Activated CD8-positive, alpha-beta T cell treated with anti-CD3 and anti-CD28 coated beads, Interleukin-2, amount 10 ng/mL, durations not matched to agents 7 days and 5 days (primary cell): ENCODE results near the gene FGR. TPM values are rescaled to one million over a fixed set of nuclear protein-coding genes. Genes with fewer than 3 reads are reported as not detected.
A peak's percentile ranks its signal among the peaks of the same experiment; 100 is the strongest.
"Not testable (repeated sequence)": the region's sequence is repeated elsewhere in the genome, so short reads cannot be mapped to it uniquely, and the experiment has no call there.

Experiments
- ATAC-seq: fragments of 150-1000 bp; cut with Tn5 transposase; one replicate; pipeline ENCODE4 v1.10.0; 2021; ENCODE audit warnings: moderate library complexity
- CTCF ChIA-PET: fragments of 350-600 bp; sonication (Branson Sonifier 250); formaldehyde crosslinking; loops from one replicate; lab custom pipeline; 2021; ENCODE audit warnings: antibody characterized with exemption; lab: Charles Lee
- POLR2A ChIA-PET: fragments of 350-600 bp; sonication (Branson Sonifier 250); formaldehyde crosslinking; loops from one replicate; lab custom pipeline; 2021; ENCODE audit warnings: antibody characterized with exemption; lab: Charles Lee
- DNase-seq: peaks from one replicate; pipeline ENCODE4 v3.0.0-alpha.2; 2020
- H3K27ac Mint-ChIP-seq: one replicate; pipeline ENCODE4 v1.8.0; 2021; ENCODE audit warnings: mild to moderate bottlenecking, mixed read lengths
- H3K27me3 Mint-ChIP-seq: one replicate; pipeline ENCODE4 v1.8.0; 2021; ENCODE audit warnings: low read depth, mixed read lengths
- H3K36me3 Mint-ChIP-seq: one replicate; pipeline ENCODE4 v1.8.0; 2021; ENCODE audit warnings: low read depth, mixed read lengths
- H3K4me1 Mint-ChIP-seq: one replicate; pipeline ENCODE4 v1.8.0; 2021; ENCODE audit warnings: low read depth, mixed read lengths
- H3K4me3 Mint-ChIP-seq: one replicate; pipeline ENCODE4 v1.8.0; 2021; ENCODE audit warnings: mild to moderate bottlenecking, mixed read lengths
- H3K9me3 Mint-ChIP-seq: one replicate; pipeline ENCODE4 v1.8.0; 2022; ENCODE audit warnings: mixed read lengths; ENCODE audit not compliant: insufficient read depth
- total RNA-seq, 2 experiments: library from RNA; stranded (reverse); gene quantifications; one replicate each; pipeline ENCODE4 v1.2.3, GENCODE V29; 2021

FGR gene
- total RNA-seq, 2 experiments from 2014 or later: 0.08 to 0.21 TPM

DNA sequence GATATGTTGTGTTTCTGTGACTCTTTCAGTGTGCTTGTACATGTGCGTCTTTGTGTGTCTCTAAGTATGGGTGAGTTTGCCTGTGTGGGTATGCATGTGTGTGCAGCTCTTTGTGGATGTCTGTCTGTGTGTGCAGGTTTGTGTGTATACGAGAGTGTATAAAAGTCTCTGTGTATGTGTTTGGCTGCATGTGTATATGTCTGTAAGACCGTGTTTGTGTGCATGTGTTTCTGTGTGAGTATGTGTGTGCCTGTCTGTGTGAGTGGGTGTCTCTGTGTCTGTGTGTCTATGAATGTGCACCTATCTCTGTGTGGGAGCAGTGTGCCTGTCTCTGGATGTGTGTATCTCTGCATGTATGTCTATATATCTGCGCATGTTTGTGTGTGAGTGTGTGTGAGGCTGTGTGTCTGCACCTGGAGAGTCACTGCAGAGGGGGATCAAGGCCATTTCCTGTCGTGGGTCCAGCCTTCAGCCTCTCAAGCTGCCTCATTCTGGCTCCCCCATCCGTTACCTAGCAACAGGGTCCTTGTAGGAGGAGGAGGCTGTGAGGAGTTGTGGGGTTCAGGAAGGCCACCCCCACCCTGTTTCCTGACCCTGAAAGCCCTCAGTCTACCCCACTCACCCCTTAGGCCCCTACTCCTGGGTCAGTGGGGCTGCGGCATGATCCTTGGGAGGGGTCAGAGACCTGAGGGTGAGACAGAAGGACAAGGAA, 10.4 kb downstream of the FGR start:
- CTCF ChIA-PET: interaction anchor here (1.4 to 1.9 kb wide), 2 partner anchors 38 kb away, joined by 6 to 11 read pairs; no protein-coding TSS in a partner anchor
- POLR2A ChIA-PET: no interaction called here
- DNase-seq: no peak
- ATAC-seq: peak; percentile 11
- Mint-ChIP-seq H3K27me3 (peaks cover 9% of the 10 kb centered on the region), H3K27ac (no peak overlapping the region), H3K36me3 (no peaks in the 10 kb centered on the region), H3K4me3 (no peak overlapping the region), H3K9me3 (no peaks in the 10 kb centered on the region), H3K4me1 (peaks cover 25% of the 10 kb centered on the region)

DNA sequence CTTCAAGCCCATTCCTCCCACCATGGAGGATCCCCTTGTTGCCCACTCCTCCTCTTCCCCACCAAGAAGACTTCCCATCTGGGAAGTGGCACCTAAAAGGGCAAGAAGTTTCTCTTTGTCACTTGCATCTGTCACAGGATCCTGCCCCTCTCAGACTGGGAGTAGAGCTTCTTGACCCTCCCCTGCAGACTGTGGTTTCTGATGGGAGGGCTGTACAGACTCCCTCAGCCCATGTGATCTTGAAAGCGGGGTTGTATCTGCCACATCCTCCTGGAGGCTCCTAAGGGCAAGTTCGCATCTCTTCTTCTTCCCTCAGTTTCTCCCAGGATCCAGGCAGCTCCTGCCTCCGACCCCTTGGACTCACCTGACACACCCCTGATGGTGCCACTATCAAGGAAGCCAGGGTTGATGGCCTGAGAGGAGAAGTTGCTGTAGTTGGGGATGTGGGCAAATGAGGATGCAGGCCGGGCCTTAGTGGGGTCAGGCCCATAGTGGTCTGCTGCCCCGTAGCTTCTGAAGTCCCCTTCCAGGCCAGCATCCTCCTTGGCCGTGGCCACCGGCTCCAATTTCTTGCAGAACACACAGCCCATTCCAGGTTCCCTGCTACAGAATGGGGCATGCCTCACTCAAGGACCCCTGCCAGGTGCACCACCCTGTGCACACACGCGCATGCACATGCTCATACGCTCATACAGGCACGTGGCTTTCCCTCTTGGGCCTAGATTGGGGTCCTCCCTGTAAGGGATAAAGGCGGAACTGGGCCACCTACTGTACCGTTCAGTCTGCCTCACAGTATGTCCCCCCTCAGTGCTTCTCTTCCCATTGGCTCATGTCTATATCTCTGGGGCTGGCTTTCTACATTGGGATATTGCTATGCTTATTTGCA, 11.4 kb downstream of the FGR start:
- Mint-ChIP-seq H3K27ac (peak overlapping the region; percentile 62), H3K4me3 (no peak overlapping the region)
- CTCF ChIA-PET: interaction anchor here (0.9 to 1.9 kb wide), 3 partner anchors 15 to 39 kb away, joined by 3 to 6 read pairs (median 4); no protein-coding TSS in a partner anchor

DNA sequence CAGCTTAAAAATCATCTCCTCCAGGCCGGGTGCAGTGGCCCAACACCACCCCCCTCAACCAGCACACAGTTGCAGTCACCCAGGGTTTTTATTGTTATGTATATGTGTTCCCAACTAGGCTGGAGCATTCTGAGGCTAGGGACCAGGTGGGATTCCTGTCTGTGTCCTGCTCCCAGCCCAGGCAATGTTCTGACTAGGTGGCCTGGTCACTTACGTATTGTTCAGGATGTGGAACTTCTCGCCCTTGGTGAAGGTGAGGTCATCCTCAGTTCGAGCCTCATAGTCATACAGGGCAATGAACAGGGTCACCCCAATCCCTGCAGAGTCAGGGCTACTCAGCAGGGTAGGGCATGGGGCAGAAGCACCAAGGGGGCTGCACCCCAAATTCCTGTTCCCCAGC, 12.2 kb downstream of the FGR start:
- H3K27ac Mint-ChIP-seq: no peak overlapping the region
- DNase-seq (peak; percentile 24), ATAC-seq (no peak)
- no peak overlapping the region for H3K4me3 Mint-ChIP-seq
- peaks cover 29% of the 10 kb centered on the region for H3K4me1 Mint-ChIP-seq
- POLR2A ChIA-PET: no interaction called here
- no peaks in the 10 kb centered on the region for H3K9me3 Mint-ChIP-seq
- peaks cover 7% of the 10 kb centered on the region for H3K27me3 Mint-ChIP-seq
- CTCF ChIA-PET: interaction anchor here (0.9 to 1.9 kb wide), 2 partner anchors 15 to 40 kb away, joined by 3 to 6 read pairs; no protein-coding TSS in a partner anchor
- no peaks in the 10 kb centered on the region for H3K36me3 Mint-ChIP-seq

More for the DNA sequence above, 11.4 kb downstream of the FGR start:
- POLR2A ChIA-PET: no interaction called here
- Mint-ChIP-seq H3K27me3 (peaks cover 7% of the 10 kb centered on the region), H3K36me3 (no peaks in the 10 kb centered on the region), H3K9me3 (no peaks in the 10 kb centered on the region), H3K4me1 (peaks cover 23% of the 10 kb centered on the region)
- DNase-seq: peak; percentile 63
- peak; percentile 69 for ATAC-seq

DNA sequence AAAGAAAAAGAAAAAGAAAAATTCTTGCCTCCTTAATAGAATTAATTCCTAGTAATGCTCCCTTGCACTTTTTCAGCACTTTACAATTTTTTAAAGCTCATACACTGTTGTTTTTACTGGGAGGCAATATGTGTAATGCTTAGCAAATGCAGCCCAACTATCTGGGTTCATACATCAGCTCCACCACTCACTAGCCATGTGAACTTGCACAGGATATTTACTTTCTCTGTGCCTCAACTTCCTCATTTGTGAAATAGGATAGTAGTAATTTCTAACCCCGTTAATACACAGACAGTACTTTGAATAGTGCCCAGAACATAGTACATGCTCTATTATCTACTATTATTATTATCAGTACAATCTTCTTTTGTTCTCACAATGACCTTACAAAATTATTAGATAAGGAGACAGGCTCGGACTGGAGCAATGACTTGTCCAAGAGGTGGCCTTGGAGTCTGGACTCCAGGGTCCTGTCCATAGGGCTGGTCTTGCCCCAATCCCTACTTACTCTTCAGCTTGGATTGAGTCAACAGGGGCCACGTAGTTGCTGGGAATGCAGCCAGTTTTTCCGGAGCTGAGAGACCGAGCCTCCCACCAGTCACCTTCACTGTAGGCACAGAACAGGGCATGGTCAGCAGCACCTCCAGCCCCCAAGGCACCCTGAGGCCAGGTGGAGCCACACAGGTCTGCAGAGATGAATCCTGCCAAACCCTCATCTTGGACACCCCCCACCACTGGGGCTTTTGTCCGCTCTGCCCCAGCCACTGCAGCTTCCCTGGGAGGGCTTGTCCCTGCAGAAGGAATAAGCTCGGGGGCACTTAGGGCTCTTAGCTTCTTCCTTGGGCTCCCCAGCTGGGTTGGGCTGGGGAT, 13.7 kb downstream of the FGR start:
- no peaks in the 10 kb centered on the region for H3K36me3 Mint-ChIP-seq
- ATAC-seq (no peak), DNase-seq (no peak)
- H3K27ac Mint-ChIP-seq: no peak overlapping the region
- ChIA-PET POLR2A (interaction anchor here (0.6 to 1.6 kb wide), 4 partner anchors 11 to 108 kb away, joined by 3 to 6 read pairs (median 4); no protein-coding TSS in a partner anchor), CTCF (interaction anchor here (1.0 to 12.0 kb wide), 4 partner anchors 8 to 40 kb away, joined by 3 to 124 read pairs (median 34); no protein-coding TSS in a partner anchor)
- peaks cover 5% of the 10 kb centered on the region for H3K27me3 Mint-ChIP-seq
- H3K4me1 Mint-ChIP-seq: peaks cover 41% of the 10 kb centered on the region
- H3K9me3 Mint-ChIP-seq: no peaks in the 10 kb centered on the region
- no peak overlapping the region for H3K4me3 Mint-ChIP-seq

DNA sequence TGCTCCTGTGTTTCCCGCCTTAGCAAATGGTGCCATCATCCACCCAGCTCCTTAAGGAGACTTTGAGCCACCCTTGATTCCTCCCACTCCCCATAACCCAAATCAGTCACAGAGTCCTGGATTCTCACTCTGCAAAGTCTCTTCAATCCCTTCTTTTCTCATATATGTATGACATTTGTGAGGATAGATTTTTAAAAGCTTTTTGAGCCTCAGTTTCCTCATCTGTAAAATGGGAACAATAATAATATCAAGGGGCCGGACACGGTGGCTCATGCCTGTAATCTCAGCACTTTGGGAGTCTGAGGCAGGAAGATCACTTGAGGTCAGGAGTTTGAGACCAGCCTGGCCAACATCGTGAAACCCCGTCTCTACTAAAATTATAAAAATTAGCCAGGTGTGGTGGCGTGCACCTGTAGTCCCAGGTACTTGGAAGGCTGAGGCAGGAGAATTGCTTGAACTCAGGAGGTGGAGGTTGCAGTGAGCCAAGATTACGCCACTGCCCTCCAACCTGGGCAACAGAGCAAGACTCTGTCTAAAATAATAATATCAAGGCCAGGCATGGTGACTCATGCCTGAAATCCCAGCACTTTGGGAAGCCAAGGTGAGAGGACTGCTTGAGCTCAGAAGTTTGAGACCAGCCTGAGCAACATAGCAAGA, 15.1 kb downstream of the FGR start:
- not testable (repeated sequence) for H3K36me3 Mint-ChIP-seq, DNase-seq, H3K4me3 Mint-ChIP-seq, H3K9me3 Mint-ChIP-seq, ATAC-seq, H3K27me3 Mint-ChIP-seq
- ChIA-PET POLR2A (interaction anchor here (1.6 to 3.3 kb wide), 2 partner anchors 41 to 43 kb away, joined by 6 to 12 read pairs; no protein-coding TSS in a partner anchor), CTCF (interaction anchor here (1.0 to 12.0 kb wide), 5 partner anchors 8 to 50 kb away, joined by 3 to 124 read pairs (median 23); no protein-coding TSS in a partner anchor)
- H3K27ac Mint-ChIP-seq: peak overlapping the region; percentile 23
- H3K4me1 Mint-ChIP-seq: peaks cover 42% of the 10 kb centered on the region

DNA sequence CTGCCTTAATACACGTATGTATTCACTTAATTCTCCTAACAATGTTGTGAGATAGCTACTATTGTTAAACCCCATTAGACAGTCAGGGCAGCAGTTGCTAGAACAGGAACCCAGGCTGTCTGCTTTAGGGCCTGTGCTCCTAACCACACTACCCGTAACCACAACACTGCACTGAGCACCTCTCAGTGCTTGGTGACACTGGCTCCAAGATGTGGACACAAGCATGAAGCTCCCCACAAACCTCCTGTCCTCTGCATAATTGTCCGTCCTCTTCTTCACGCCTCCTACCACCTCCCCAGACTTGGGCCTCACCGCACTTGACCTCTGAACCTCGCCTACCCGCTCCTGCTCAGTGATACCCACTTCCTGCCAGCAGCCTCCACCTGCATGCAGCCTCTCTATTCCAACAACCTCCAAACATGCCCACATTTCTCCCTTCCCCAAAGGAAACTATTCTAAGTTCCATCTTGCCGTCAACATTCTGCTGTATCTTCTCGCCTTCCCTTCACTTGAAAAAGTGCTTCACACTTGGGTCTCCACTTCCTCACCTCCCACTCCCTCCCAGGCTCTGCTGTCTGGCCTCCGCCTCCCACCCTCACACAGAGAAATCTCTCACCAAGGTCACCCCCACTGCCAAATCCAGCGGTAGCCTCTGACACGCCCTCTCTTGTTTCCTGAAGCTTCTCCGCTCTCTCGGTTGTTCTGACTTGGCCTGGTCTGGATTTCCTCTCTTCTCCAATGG, 16.5 kb downstream of the FGR start:
- peak; percentile 82 for DNase-seq
- Mint-ChIP-seq H3K27me3 (peaks cover 5% of the 10 kb centered on the region), H3K9me3 (no peaks in the 10 kb centered on the region), H3K27ac (peak overlapping the region; percentile 84), H3K4me1 (peaks cover 51% of the 10 kb centered on the region), H3K36me3 (no peaks in the 10 kb centered on the region), H3K4me3 (peak overlapping the region; percentile 43)
- CTCF ChIA-PET: interaction anchor here (0.8 to 12.0 kb wide), 8 partner anchors 12 to 60 kb away, joined by 3 to 124 read pairs (median 10); partner anchors contain the start of gene IFI6
- peak; percentile 97 for ATAC-seq
- POLR2A ChIA-PET: interaction anchor here (0.6 to 3.3 kb wide), 7 partner anchors 12 to 296 kb away, joined by 3 to 12 read pairs (median 3); no protein-coding TSS in a partner anchor

DNA sequence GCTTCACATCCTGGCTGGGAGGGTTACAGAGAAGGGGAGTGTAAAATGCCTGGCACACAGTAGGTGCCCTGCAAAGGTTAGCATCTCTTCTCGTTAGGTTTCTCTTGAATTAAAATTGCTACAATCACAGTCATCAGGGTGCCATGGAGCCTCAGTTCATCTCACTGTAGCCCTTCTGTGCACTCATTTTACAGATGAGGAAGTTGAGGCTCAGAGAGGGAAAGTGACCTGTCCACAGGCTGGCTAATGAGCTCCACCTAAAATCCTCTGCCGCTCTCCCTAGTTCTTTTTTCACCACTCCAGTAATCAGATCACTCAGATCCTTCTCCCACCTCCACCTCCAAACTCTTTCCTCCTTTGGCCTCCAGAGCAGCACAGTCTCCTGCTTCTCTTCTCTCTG, 17.6 kb downstream of the FGR start:
- H3K4me3 Mint-ChIP-seq: no peak overlapping the region
- ChIA-PET CTCF (interaction anchor here (0.6 to 12.0 kb wide), 9 partner anchors 11 to 94 kb away, joined by 3 to 124 read pairs (median 7); no protein-coding TSS in a partner anchor), POLR2A (interaction anchor here (0.9 to 3.3 kb wide), 3 partner anchors 14 to 45 kb away, joined by 3 to 12 read pairs (median 3); no protein-coding TSS in a partner anchor)
- no peak for ATAC-seq
- DNase-seq: no peak
- H3K36me3 Mint-ChIP-seq: no peaks in the 10 kb centered on the region
- H3K27ac Mint-ChIP-seq: peak overlapping the region; percentile 84
- peaks cover 51% of the 10 kb centered on the region for H3K4me1 Mint-ChIP-seq
- H3K9me3 Mint-ChIP-seq: no peaks in the 10 kb centered on the region
- peaks cover 5% of the 10 kb centered on the region for H3K27me3 Mint-ChIP-seq

DNA sequence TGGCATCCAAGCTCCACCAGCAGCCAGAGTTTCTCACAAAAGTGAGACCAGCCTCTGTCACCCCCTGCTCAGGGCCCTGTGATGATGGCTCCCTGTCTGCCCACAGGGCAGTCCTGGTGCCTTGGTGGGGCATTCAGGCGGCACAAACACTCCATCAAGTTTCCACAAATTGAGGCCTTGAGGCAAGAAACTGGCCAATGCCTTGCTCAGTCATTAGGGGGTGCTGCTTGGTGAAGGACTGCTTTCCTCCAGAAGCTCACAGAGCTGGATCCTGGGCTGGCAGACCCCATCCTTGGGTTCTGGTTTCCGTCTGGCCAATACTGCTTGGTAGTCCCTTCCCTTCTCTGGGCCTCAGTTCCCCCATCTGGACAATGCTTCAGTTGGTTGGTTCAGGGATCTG, 18.5 kb downstream of the FGR start:
- DNase-seq (no peak), ATAC-seq (no peak)
- peaks cover 5% of the 10 kb centered on the region for H3K27me3 Mint-ChIP-seq
- H3K4me1 Mint-ChIP-seq: peaks cover 49% of the 10 kb centered on the region
- H3K4me3 Mint-ChIP-seq: no peak overlapping the region
- H3K27ac Mint-ChIP-seq: no peak overlapping the region
- H3K36me3 Mint-ChIP-seq: no peaks in the 10 kb centered on the region
- CTCF ChIA-PET: interaction anchor here (1.2 to 12.0 kb wide), 8 partner anchors 10 to 201 kb away, joined by 3 to 124 read pairs (median 7); no protein-coding TSS in a partner anchor
- POLR2A ChIA-PET: interaction anchor here (1.3 to 3.3 kb wide), 2 partner anchors 16 to 46 kb away, joined by 7 to 12 read pairs; no protein-coding TSS in a partner anchor
- H3K9me3 Mint-ChIP-seq: no peaks in the 10 kb centered on the region

DNA sequence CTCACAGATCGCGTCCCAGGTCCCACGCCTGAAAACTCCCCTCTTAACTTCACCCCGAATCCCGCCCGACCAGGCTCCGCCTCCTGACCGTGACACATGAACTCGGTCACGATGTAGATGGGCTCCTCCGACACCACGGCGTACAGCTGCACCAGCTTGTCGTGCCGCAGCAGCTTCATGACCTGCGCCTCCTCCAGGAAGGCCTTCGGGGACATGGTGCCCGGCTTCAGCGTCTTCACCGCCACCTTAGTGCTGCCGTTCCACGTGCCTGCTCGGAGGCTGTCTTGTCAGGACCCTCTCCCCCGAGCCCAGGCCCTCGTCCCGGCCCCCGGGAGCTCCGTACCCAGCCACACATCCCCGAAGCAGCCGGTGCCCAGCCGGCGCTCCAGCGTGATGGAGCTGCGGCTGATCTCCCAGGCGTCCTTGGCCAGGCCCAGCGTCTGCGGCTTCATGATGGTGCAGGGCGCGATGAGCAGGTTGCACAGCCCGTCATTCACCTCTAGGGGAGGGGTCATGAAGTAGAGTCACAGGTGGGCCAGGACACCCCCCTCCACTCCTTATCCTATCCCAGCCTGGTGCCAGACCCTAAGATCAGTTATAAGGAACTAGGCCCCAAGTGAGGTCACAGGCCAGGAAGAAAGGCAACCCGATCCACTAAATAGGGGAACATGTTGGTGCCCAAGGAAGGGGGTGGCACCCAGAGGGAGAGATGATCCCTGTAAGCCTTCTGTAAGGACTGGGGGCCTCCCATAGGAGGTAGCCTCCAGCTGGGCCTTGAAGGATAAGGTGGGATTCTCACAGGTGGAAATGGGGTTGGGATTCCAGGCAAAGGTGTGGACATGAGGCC, 19.4 kb downstream of the FGR start:
- Mint-ChIP-seq H3K27ac (no peak overlapping the region), H3K27me3 (peaks cover 2% of the 10 kb centered on the region), H3K9me3 (no peaks in the 10 kb centered on the region), H3K4me3 (no peak overlapping the region), H3K4me1 (peaks cover 47% of the 10 kb centered on the region), H3K36me3 (no peaks in the 10 kb centered on the region)
- no peak for DNase-seq
- CTCF ChIA-PET: interaction anchor here (1.2 to 12.0 kb wide), 5 partner anchors 9 to 200 kb away, joined by 3 to 124 read pairs (median 7); no protein-coding TSS in a partner anchor
- POLR2A ChIA-PET: interaction anchor here (0.6 to 2.6 kb wide), 3 partner anchors 17 to 1951 kb away, joined by 3 to 14 read pairs (median 7); no protein-coding TSS in a partner anchor
- ATAC-seq: no peak
